MM.1S (cell line): ENCODE results near the gene ATP13A3.

Experiments
- CTCF ChIP-seq: fragments of 300-600 bp; sonication (generic); IDR thresholded peaks from 2 replicates; pipeline ENCODE4 v1.5.1; 2016; ENCODE audit warnings: antibody characterized with exemption, low read length, mixed read lengths
- EZH2phosphoT487 ChIP-seq: fragments of 300-600 bp; sonication (generic); IDR thresholded peaks from 2 replicates; pipeline ENCODE4 v1.6.1; 2018; ENCODE audit warnings: antibody characterized with exemption, low read length

- TF ChIP-seq CTCF = no peak
- TF ChIP-seq EZH2phosphoT487 = no peak
Measured at GRCh38 chr3:194507571-194507970, 20.8 kb upstream of the ATP13A3 start.
